ENCODE data around the gene ARMC8.

ARMC8 gene

DNA sequence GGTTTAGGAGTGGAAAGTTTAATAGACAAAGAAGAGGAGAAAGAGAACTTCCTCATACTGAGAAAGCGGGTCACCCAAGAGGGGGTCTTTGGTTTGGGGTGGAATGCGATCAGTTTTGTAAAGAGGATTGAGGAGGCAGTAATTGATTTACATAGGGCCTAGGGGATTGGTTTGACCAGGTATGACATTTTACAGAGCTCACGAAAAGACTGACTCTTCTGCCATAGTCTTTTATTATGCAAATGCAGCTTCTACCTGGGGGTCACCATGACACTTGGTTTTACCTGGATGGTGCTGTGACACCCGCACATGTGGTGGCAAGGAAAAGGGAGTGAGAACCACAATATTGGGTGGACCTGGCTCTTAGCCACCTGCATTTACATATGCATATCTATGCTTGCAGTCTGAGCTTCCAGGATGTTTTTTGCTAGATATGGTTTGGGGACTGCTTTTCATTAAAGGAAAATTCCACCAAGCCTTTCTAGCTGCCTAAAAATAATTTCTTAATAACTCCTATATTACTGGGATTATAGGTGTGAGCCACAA is 149.4 kb downstream of the ARMC8 start:
- TF ChIP-seq CTCF (IDR thresholded peaks at IDR 0.05; ENCODE audit: low read depth, low read length, missing control alignments), result no peak
- no peak for DNase-seq (ENCODE audit: low read depth)
- H3K4me3 ChIP-seq (ENCODE audit: low read depth, low read length), result no peak overlapping the region
- in situ Hi-C loops (cut with HindIII; ENCODE audit: low sequenced_read_pairs), result no loop called here

DNA sequence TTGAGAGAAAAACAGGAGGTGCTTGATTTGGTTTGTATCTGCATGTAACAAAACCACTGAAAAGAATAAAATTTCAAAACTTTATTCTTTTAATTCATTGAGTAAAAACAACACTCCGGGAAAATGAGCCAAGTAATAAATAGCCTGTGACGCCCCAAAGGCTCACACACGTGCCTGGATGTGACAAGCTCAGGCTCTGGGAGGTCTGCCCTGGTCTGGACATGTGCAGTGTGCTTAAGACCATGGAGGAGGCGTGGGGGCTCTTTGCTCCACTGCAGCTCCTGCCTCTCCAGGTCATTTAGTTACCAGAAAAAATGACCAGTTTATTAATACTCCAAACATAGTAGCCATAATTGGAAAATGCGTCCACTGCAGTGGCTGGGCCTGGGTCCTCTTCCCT is 151.1 kb downstream of the ARMC8 start:
- TF ChIP-seq CTCF (IDR thresholded peaks at IDR 0.05; ENCODE audit: low read depth, low read length, missing control alignments), result no peak
- DNase-seq (ENCODE audit: low read depth), result no peak
- in situ Hi-C loops (cut with HindIII; ENCODE audit: low sequenced_read_pairs), result no loop called here
- H3K4me3 ChIP-seq (ENCODE audit: low read depth, low read length), result no peak overlapping the region

- no peak for TF ChIP-seq CTCF (IDR thresholded peaks at IDR 0.05; ENCODE audit: low read depth, low read length, missing control alignments)
- H3K4me3 ChIP-seq (ENCODE audit: low read depth, low read length), result no peak overlapping the region
- DNase-seq (ENCODE audit: low read depth), result no peak
- in situ Hi-C loops (cut with HindIII; ENCODE audit: low sequenced_read_pairs), result no loop called here
Observed at GRCh38 chr3:138338811-138339210, 151.7 kb downstream of the ARMC8 start.

DNA sequence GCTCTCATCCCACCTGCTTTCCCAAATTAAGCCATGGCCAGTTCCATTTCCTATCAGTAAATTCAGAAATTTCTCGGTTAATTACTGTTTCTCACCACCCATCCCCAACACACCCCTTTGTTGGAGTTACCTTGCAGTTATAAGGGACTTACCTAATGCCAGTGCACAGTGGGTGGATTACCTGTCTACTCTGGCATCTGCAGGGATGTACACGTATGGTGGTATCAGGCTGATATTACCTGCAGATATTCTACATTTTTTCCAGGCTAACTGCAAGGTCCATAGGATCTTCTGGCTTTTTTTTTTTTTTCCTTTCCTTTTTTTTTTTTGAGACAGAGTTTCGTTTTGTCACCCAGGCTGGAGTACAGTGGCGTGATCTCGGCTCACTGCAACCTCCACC is 153.4 kb downstream of the ARMC8 start:
- in situ Hi-C loops (cut with HindIII; ENCODE audit: low sequenced_read_pairs), result no loop called here
- no peak for TF ChIP-seq CTCF (IDR thresholded peaks at IDR 0.05; ENCODE audit: low read depth, low read length, missing control alignments)
- DNase-seq (ENCODE audit: low read depth), result no peak
- no peak overlapping the region for H3K4me3 ChIP-seq (ENCODE audit: low read depth, low read length)

DNA sequence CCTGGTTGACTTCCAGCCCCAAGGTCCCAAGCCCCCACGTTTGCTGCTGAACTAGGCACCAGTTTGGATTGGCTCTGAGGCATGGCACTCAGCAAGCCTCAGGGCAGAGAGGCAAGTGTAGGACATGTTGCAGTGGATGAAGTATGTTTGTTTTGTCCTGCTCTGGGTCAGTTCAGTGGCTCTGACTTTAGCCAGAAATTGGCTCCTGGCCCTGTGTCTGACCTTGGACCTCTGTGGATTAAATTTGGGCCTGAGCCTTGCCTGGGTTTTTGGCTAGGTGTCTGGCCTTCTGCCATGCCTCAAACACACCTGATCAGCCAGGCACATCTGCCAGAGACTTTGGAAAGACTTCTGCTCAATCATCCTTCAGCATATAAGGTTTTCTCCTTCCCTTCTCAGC is 157.7 kb downstream of the ARMC8 start:
- in situ Hi-C loops (cut with HindIII; ENCODE audit: low sequenced_read_pairs), result no loop called here
- DNase-seq (ENCODE audit: low read depth), result no peak
- TF ChIP-seq CTCF (IDR thresholded peaks at IDR 0.05; ENCODE audit: low read depth, low read length, missing control alignments), result no peak
- H3K4me3 ChIP-seq (ENCODE audit: low read depth, low read length), result no peak overlapping the region

Measured in astrocyte of the cerebellum (primary cell).